WI38 (cell line): ENCODE data around the gene PLEKHA6.

Experiments used
- H3K4me3 ChIP-seq: 2 replicates; pipeline ENCODE4 v1.5.1; 2011; ENCODE audit warnings: low read depth, mild to moderate bottlenecking, control low read depth, low read length
- TF ChIP-seq, protein P1 (sequence below): IDR thresholded peaks from 2 replicates; pipeline ENCODE4 v1.5.1; 2012; ENCODE audit warnings: low read depth, mild to moderate bottlenecking, control low read depth, low read length

The PLEKHA6 gene

DNA sequence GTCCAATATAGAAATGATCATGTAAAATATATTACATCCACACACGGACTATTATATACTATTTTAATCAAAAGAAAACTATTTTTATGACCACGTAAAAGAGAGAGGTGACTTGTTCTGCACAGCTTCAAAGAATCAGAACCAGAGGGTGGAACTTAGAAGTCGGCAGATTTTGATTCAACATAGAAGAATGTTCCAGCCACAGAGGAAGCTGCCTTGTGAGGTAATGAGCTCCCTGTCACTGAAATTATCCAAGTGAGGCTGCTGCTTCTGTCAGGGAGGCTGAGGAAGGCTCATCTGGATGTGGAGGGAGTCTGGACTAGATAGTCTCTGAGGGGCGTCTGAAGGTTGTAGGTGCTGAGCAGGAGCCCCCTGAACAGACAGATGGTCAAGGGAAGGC lies 2.7 kb downstream of the PLEKHA6 start:
- H3K4me3 ChIP-seq: no peak overlapping the region
- TF ChIP-seq, protein P1, sequence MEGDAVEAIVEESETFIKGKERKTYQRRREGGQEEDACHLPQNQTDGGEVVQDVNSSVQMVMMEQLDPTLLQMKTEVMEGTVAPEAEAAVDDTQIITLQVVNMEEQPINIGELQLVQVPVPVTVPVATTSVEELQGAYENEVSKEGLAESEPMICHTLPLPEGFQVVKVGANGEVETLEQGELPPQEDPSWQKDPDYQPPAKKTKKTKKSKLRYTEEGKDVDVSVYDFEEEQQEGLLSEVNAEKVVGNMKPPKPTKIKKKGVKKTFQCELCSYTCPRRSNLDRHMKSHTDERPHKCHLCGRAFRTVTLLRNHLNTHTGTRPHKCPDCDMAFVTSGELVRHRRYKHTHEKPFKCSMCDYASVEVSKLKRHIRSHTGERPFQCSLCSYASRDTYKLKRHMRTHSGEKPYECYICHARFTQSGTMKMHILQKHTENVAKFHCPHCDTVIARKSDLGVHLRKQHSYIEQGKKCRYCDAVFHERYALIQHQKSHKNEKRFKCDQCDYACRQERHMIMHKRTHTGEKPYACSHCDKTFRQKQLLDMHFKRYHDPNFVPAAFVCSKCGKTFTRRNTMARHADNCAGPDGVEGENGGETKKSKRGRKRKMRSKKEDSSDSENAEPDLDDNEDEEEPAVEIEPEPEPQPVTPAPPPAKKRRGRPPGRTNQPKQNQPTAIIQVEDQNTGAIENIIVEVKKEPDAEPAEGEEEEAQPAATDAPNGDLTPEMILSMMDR: no peak

DNA sequence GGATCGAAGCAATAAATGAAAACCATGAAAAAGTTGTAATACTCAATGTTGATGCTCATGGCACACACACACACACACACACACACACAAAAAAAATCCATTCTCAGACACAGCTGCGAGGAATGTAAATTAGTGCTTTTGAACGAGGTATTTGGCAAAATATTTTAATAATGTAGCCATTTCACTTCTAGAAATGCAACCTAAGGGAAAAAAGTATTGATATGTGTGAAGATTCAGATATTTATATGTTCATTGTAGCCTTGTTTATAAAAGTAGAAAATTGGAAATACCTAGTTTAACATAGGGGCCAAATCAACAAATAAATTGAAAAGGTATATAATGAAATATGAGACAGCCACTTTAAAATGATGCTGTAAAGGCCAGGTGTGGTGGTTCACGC lies 3.8 kb downstream of the PLEKHA6 start:
- TF ChIP-seq, protein P1: no peak
- H3K4me3 ChIP-seq: no peak overlapping the region

DNA sequence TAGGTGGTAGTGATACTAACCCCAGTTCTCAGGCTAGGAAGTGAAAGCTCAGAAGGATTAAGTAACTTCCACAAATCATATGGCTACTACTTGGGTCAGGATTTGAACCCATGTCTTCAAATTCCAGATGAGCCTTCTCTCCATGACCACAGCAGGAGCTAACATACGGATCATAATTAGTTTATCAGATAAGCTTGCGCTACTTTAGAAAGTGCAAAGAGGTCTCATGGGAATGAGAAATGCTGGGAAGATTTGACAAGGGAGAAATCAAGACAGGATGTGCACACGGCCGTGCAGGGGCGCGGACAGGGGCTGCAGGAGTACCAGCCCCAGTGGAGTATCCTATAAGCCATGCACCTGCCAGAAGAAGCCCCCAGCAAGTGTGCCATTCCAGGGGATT lies 5.2 kb downstream of the PLEKHA6 start:
- TF ChIP-seq, protein P1: no peak
- H3K4me3 ChIP-seq: no peak overlapping the region

DNA sequence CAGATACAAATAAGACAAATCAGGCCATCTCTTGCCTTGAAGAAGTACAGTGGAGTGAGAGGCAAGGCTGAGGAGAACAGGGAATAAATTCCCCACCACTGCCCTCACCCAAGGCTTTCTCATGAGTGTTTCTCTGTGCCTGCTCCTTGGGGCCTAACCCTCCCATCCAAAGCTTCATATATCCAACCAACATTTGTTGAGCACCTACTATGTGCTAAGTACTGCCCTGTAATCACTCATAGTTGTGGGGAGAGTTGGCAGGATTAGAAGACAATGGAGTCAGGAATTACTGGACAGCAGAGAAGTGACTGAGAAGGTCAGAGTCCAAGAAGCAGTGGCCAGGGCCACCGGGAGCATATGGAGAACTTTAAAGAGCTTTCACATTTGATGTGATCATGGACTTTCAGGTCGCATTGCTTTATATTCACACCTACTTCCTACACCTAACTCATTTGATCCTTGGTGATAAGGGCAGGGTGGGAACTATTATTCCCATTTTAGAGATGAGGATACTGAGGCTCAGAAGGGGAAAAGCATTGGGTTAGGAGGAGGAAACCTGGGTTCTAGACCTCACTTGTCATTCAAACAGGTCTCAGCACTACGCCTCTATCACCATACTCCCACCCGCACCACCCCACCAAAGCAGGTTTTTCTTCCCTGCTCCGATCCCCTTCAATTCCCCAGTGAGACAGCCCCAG lies 6.4 kb downstream of the PLEKHA6 start:
- TF ChIP-seq, protein P1: no peak
- H3K4me3 ChIP-seq: no peak overlapping the region

DNA sequence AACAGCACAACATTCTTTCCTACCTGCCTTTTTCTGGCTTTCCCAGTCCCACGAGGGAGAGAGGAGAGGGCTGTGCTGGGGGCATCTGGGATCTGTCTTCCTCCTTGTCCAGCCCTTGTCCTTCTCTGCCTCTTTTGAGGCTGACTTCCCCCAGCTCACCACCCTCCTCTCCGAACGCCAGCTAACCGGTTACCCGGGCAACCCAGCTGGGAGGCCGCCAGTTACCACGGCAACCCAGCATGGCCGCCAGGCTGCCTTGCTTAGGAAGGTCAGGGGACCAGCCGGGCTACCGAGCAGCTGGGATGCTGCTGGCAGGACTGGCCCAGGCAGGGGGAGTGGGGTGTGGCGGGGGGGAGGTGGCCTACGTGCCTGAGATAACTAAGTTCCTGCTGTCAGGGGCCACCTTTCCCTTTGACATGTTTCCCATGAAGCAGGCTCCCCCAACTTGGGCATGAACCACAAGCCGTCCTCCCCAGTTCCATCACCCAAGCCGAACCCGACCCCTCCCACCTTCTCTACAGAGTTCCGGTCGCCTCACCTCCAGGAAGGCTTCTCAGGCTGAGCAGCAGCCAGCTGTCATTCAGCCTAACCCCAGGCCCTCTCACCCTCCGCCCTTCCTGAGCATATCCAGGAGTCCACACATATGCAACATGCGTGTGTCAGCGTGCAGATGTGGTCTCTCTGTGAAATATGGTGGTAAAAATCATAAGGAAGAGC lies 8.7 kb downstream of the PLEKHA6 start:
- TF ChIP-seq, protein P1: no peak
- peak overlapping the region; percentile 40 for H3K4me3 ChIP-seq

DNA sequence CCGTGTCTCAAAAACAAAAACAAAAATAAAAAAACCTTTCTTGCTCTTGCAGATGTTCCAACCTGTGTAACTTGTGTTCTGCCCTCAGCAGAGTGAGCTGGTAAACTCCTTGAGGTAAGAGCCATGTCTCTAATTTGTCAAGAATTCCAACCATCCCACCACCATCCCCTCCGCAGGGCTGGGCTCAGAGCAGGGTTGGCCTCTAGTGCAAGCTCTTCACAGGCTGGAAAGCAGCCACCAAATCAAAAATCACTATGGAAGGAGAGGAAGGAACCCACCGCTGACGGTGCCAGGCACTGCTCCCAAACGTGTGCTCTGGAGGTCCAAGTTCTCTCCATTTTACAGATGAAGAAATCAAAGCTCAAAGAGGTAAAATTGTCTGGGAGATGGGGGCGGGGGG lies 9.4 kb downstream of the PLEKHA6 start:
- TF ChIP-seq, protein P1: no peak
- no peak overlapping the region; the same call in none of the 2 replicates for H3K4me3 ChIP-seq

DNA sequence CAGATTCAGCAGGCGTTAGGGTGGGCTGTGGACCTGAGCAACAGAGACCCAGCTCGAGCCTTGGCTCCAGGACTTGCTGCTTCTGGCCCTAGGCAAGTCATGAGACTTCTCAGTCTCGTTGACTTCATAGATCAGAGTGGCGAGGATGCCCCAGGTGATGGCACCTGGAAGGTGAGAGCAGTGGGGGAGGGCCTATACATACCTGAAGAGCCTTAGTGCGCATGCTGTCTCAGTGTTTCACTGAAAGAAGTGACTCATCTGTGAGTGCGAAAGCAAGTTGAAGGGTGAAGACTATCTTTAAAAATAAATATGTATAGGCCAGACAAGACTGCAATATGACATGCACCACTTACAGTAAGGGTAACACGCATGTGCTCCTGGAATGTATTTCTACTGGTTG lies 10.1 kb downstream of the PLEKHA6 start:
- TF ChIP-seq, protein P1: no peak
- no peak overlapping the region for H3K4me3 ChIP-seq
